Endodermal cell (in vitro differentiated cells): ENCODE measurements around the gene IGSF5. TPM values are rescaled to one million over a fixed set of nuclear protein-coding genes. Genes with fewer than 3 reads are reported as not detected.

Source experiments
- DNase-seq: peaks from one replicate; pipeline ENCODE4 v3.0.0-alpha.2; 2017
- H3K27ac ChIP-seq: 2 replicates; pipeline ENCODE4 v1.5.1; 2013; ENCODE audit warnings: mild to moderate bottlenecking, low read depth, low read length, moderate library complexity
- H3K27me3 ChIP-seq: 2 replicates; pipeline ENCODE4 v1.6.1; 2013; ENCODE audit warnings: mild to moderate bottlenecking, low read length, moderate library complexity; ENCODE audit not compliant: insufficient read depth, control insufficient read depth, poor library complexity, severe bottlenecking
- H3K36me3 ChIP-seq: 2 replicates; pipeline ENCODE4 v1.7.0; 2013; ENCODE audit warnings: mild to moderate bottlenecking, low read length, moderate library complexity; ENCODE audit not compliant: control insufficient read depth, insufficient read depth
- H3K4me1 ChIP-seq: one replicate; pipeline ENCODE4 v1.7.0; 2013; ENCODE audit warnings: low read length; ENCODE audit not compliant: control insufficient read depth, insufficient read depth
- H3K4me3 ChIP-seq: 2 replicates; pipeline ENCODE4 v1.5.1; 2013; ENCODE audit warnings: mild to moderate bottlenecking, low read length, moderate library complexity
- H3K9ac ChIP-seq: 2 replicates; pipeline ENCODE4 v1.6.1; 2013; ENCODE audit warnings: mild to moderate bottlenecking, low read length, moderate library complexity; ENCODE audit not compliant: poor library complexity, severe bottlenecking; ENCODE audit errors: extremely low read depth
- H3K9me3 ChIP-seq: 2 replicates; pipeline ENCODE4 v1.6.1; 2013; ENCODE audit warnings: mild to moderate bottlenecking, low read length, moderate library complexity; ENCODE audit not compliant: control insufficient read depth
- H3K27ac Mint-ChIP-seq: 2 replicates; pipeline ENCODE4 v1.8.0; 2020; ENCODE audit warnings: mixed read lengths
- H3K27me3 Mint-ChIP-seq: 2 replicates; pipeline ENCODE4 v1.8.0; 2021; ENCODE audit warnings: mild to moderate bottlenecking, mixed read lengths; ENCODE audit not compliant: insufficient read depth
- H3K36me3 Mint-ChIP-seq: 2 replicates; pipeline ENCODE4 v1.8.0; 2020; ENCODE audit warnings: low read depth, mixed read lengths
- H3K4me1 Mint-ChIP-seq: 2 replicates; pipeline ENCODE4 v1.8.0; 2020; ENCODE audit warnings: mixed read lengths
- H3K4me3 Mint-ChIP-seq: 2 replicates; pipeline ENCODE4 v1.8.0; 2020; ENCODE audit warnings: mild to moderate bottlenecking, moderate library complexity, mixed read lengths
- H3K9me3 Mint-ChIP-seq: 2 replicates; pipeline ENCODE4 v1.8.0; 2020; ENCODE audit warnings: mild to moderate bottlenecking, mixed read lengths
- CTCF ChIP-seq: fragments of 200-600 bp; sonication (generic); conservative IDR thresholded peaks from 2 replicates; pipeline ENCODE4 v1.5.0; 2021; ENCODE audit warnings: antibody characterized with exemption, mild to moderate bottlenecking
- WGBS, 2 experiments: methylation state at CpG; one replicate each; pipeline versions ENCODE4 v1.1.5 to v1.1.7; 2013; ENCODE audit warnings: missing lambda C conversion rate in 2 of 2, mixed read lengths in 1 of 2; ENCODE audit not compliant: insufficient coverage in 1 of 2, insufficient read length in 1 of 2; 5-methylcytosine and 5-hydroxymethylcytosine counted together
- total RNA-seq, 2 donors: library from RNA; stranded (reverse); fragmentation: NEBNext Ultra II Directional in 1 of 2; extraction: Animal tissue kit (Norgen Biotek cat#: 25700) in 1 of 2; gene quantifications; 2 replicates in 1 of 2; 3 replicates in 1 of 2; pipeline ENCODE4 v1.2.1, GENCODE V29; 2021

Gene IGSF5
- total RNA-seq, 2 donors from 2014 or later = 0.77 to 0.81 TPM

GRCh38 chr21:39720126-39720778 lies 24.7 kb upstream of the IGSF5 start:
- no peak for DNase-seq
- no peaks in the 10 kb centered on the region for H3K36me3 ChIP-seq
- Mint-ChIP-seq H3K36me3 (no peaks in the 10 kb centered on the region), H3K4me3 (no peak overlapping the region), H3K27me3 (no peaks in the 10 kb centered on the region), H3K27ac (no peak overlapping the region), H3K9me3 (peaks cover 17% of the 10 kb centered on the region), H3K4me1 (no peaks in the 10 kb centered on the region)
- no peak overlapping the region for H3K27ac ChIP-seq
- no peak overlapping the region for H3K9ac ChIP-seq
- no peak overlapping the region for H3K4me3 ChIP-seq
- no peaks in the 10 kb centered on the region for H3K27me3 ChIP-seq
- 87 to 94% methylated on average over 3 to 5 of the region's 5 CpGs for WGBS, 2 experiments
- H3K4me1 ChIP-seq = no peaks in the 10 kb centered on the region
- peaks cover 16% of the 10 kb centered on the region for H3K9me3 ChIP-seq
- peak; percentile 53 for TF ChIP-seq CTCF

- peaks cover 2% of the 10 kb centered on the region for H3K4me1 Mint-ChIP-seq
- H3K36me3 ChIP-seq = no peaks in the 10 kb centered on the region
- peaks cover 16% of the 10 kb centered on the region for H3K9me3 ChIP-seq
- no peaks in the 10 kb centered on the region for H3K27me3 Mint-ChIP-seq
- no peak overlapping the region for H3K27ac Mint-ChIP-seq
- H3K4me3 Mint-ChIP-seq = no peak overlapping the region
- H3K27me3 ChIP-seq = no peaks in the 10 kb centered on the region
- no peak overlapping the region for H3K9ac ChIP-seq
- 78 to 86% methylated on average over 1 of the region's 1 CpG for WGBS, 2 experiments
- H3K9me3 Mint-ChIP-seq = peaks cover 17% of the 10 kb centered on the region
- H3K4me3 ChIP-seq = no peak overlapping the region
- DNase-seq = no peak
- H3K36me3 Mint-ChIP-seq = no peaks in the 10 kb centered on the region
- no peak overlapping the region for H3K27ac ChIP-seq
- no peak for TF ChIP-seq CTCF
- no peaks in the 10 kb centered on the region for H3K4me1 ChIP-seq
Measured at GRCh38 chr21:39721885-39722284, 23.1 kb upstream of the IGSF5 start.

GRCh38 chr21:39724944-39725343 lies 20.0 kb upstream of the IGSF5 start:
- H3K27me3 ChIP-seq = no peaks in the 10 kb centered on the region
- H3K27ac ChIP-seq = no peak overlapping the region
- TF ChIP-seq CTCF = no peak
- no peaks in the 10 kb centered on the region for H3K36me3 ChIP-seq
- H3K4me1 Mint-ChIP-seq = peaks cover 2% of the 10 kb centered on the region
- DNase-seq = no peak
- peaks cover 17% of the 10 kb centered on the region for H3K9me3 Mint-ChIP-seq
- no peak overlapping the region for H3K4me3 Mint-ChIP-seq
- H3K4me1 ChIP-seq = no peaks in the 10 kb centered on the region
- H3K27ac Mint-ChIP-seq = no peak overlapping the region
- 87 to 88% methylated on average over 4 to 5 of the region's 5 CpGs for WGBS, 2 experiments
- no peak overlapping the region for H3K4me3 ChIP-seq
- H3K9ac ChIP-seq = no peak overlapping the region
- H3K36me3 Mint-ChIP-seq = no peaks in the 10 kb centered on the region
- no peaks in the 10 kb centered on the region for H3K27me3 Mint-ChIP-seq
- H3K9me3 ChIP-seq = peaks cover 16% of the 10 kb centered on the region
